Esophagus squamous epithelium (tissue), 5 donors: ENCODE measurements around the gene HECW1. TPM values are rescaled to one million over a fixed set of nuclear protein-coding genes. Genes with fewer than 3 reads are reported as not detected.

Source experiments
- DNase-seq: peaks from one replicate; lab custom pipeline; 2025; lab: John Stamatoyannopoulos, UW
- H3K27ac ChIP-seq, 4 donors: fragments of 200-600 bp; sonication (generic); one replicate each; pipeline ENCODE4 v1.5.1; 2016 to 2019; ENCODE audit warnings: mild to moderate bottlenecking in 1 of 4
- H3K27me3 ChIP-seq, 4 donors: fragments of 200-600 bp; sonication (generic); 1 replicate in 3 of 4; 2 replicates in 1 of 4; pipeline versions ENCODE4 v1.5.1 to v1.6.0; 2017 to 2021; ENCODE audit warnings: antibody characterized with exemption in 1 of 4
- H3K36me3 ChIP-seq, 3 donors: fragments of 200-600 bp; sonication (generic); one replicate each; pipeline ENCODE4 v1.5.1; 2016 to 2019
- H3K4me1 ChIP-seq, 3 donors: fragments of 200-600 bp; sonication (generic); one replicate each; pipeline ENCODE4 v1.5.1; 2017 to 2019
- H3K4me3 ChIP-seq, 4 donors: fragments of 200-600 bp; sonication (generic); 1 replicate in 3 of 4; 2 replicates in 1 of 4; pipeline ENCODE4 v1.5.1; 2016 to 2019; ENCODE audit warnings: mild to moderate bottlenecking in 2 of 4, moderate library complexity in 1 of 4
- H3K9me3 ChIP-seq, 3 donors: fragments of 200-600 bp; sonication (generic); one replicate each; pipeline ENCODE4 v1.5.1; 2016 to 2019
- POLR2A ChIP-seq, 4 donors: fragments of 450-650 bp; IDR thresholded peaks; one replicate each; pipeline ENCODE4 v1.6.1; 2017; ENCODE audit warnings: antibody characterized with exemption in 4 of 4, mild to moderate bottlenecking in 4 of 4, moderate library complexity in 3 of 4
- WGBS, 2 donors: methylation state at CpG; one replicate each; pipeline ENCODE4 v1.1.5; 2018; 5-methylcytosine and 5-hydroxymethylcytosine counted together
- intact Hi-C: fragments of 100-400 bp; cut with DNase I; formaldehyde crosslinking; loops from one replicate; pipeline ENCODE4 v1.15.0; 2022
- total RNA-seq, 4 donors: library from RNA; depleted of rRNA; stranded (reverse); fragments of >200 nt; gene quantifications; one replicate each; pipeline ENCODE4 v1.1.0, GENCODE V29; 2016
- TF ChIP-seq, protein P1 (sequence below), 6 experiments: fragments of 450-650 bp in 4 of 6; fragments of 200-600 bp in 2 of 6; sonication (generic) in 2 of 6; IDR thresholded peaks; one replicate each; pipeline ENCODE4 v1.5.1; 2016 to 2019; ENCODE audit warnings: antibody characterized with exemption in 6 of 6, mild to moderate bottlenecking in 4 of 6, moderate library complexity in 4 of 6
- donor health status: DM: yes; HTN: yes; CAD: no.

HECW1 gene
- total RNA-seq, 4 donors from 2014 or later: 0.18 to 0.57 (median 0.19) TPM; not detected in 1

DNA sequence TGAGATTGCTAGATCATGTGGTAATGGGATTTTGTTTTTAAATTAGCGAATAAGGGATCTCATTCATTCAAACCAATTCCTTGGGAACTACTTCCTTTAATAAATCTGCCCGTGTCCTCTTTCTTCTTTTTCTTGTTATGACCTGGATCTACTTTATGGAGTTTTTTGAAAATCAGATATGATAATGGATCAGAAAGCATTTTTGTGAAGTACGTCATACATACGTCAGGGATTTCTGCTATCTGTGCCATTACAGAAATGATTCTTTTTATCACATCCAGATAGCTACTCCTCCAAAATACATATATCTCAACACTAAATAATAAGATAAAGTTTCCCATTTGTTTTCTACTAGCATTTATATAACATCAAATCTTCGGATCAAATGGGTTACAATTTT is 430.3 kb downstream of the HECW1 start:
- intact Hi-C loops: no loop called here
- no peak for DNase-seq
- WGBS, 2 donors: 79 to 90% methylated on average over 5 of the region's 5 CpGs

GRCh38 chr7:43546231-43546630 is 433.8 kb downstream of the HECW1 start:
- no peak for DNase-seq
- TF ChIP-seq, protein P1, sequence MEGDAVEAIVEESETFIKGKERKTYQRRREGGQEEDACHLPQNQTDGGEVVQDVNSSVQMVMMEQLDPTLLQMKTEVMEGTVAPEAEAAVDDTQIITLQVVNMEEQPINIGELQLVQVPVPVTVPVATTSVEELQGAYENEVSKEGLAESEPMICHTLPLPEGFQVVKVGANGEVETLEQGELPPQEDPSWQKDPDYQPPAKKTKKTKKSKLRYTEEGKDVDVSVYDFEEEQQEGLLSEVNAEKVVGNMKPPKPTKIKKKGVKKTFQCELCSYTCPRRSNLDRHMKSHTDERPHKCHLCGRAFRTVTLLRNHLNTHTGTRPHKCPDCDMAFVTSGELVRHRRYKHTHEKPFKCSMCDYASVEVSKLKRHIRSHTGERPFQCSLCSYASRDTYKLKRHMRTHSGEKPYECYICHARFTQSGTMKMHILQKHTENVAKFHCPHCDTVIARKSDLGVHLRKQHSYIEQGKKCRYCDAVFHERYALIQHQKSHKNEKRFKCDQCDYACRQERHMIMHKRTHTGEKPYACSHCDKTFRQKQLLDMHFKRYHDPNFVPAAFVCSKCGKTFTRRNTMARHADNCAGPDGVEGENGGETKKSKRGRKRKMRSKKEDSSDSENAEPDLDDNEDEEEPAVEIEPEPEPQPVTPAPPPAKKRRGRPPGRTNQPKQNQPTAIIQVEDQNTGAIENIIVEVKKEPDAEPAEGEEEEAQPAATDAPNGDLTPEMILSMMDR (IDR thresholded peaks at IDR 0.05): no peak
- no peak for TF ChIP-seq POLR2A (IDR thresholded peaks at IDR 0.05)
- peaks cover 0 to 9% (median 8%) of the 10 kb centered on the region in 3 donors for H3K9me3 ChIP-seq
- no peak overlapping the region for H3K4me3 ChIP-seq
- no peaks in the 10 kb centered on the region for H3K27me3 ChIP-seq
- no peaks in the 10 kb centered on the region for H3K36me3 ChIP-seq
- H3K4me1 ChIP-seq: no peaks in the 10 kb centered on the region
- intact Hi-C loops: no loop called here
- no peak overlapping the region for H3K27ac ChIP-seq

More for the DNA sequence above, 430.3 kb downstream of the HECW1 start:
- Histone ChIP-seq H3K27me3 (no peaks in the 10 kb centered on the region), H3K27ac (no peak overlapping the region), H3K4me3 (no peak overlapping the region), H3K4me1 (no peaks in the 10 kb centered on the region), H3K36me3 (no peaks in the 10 kb centered on the region), H3K9me3 (peaks cover 0 to 9% (median 8%) of the 10 kb centered on the region in 3 donors)
- TF ChIP-seq, protein P1 (IDR thresholded peaks at IDR 0.05): no peak
- TF ChIP-seq POLR2A (IDR thresholded peaks at IDR 0.05): no peak

DNA sequence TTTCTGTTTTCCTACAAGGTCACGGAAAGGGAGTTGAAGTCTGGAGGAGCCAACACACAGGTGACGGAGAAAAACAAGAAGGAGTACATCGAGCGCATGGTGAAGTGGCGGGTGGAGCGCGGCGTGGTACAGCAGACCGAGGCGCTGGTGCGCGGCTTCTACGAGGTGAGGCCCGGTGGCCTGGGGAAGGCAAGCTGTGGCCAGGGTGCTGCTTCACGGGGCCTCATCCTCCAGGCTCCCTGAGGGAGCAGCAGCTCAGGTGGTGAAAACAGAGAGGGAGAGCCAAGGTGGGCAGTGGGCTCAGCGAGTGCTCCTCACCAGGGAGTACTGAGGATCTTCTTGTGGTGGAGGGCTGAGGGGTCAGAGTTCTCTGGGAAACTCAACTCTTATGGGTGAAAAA is 438.0 kb downstream of the HECW1 start:
- H3K27ac ChIP-seq: no peak overlapping the region
- peaks cover 0 to 6% (median 0%) of the 10 kb centered on the region in 3 donors for H3K4me1 ChIP-seq
- H3K27me3 ChIP-seq: no peaks in the 10 kb centered on the region
- DNase-seq: no peak
- H3K9me3 ChIP-seq: peaks cover 0 to 9% (median 8%) of the 10 kb centered on the region in 3 donors
- intact Hi-C loops: no loop called here
- H3K4me3 ChIP-seq: no peak overlapping the region
- TF ChIP-seq, protein P1 (IDR thresholded peaks at IDR 0.05): no peak
- TF ChIP-seq POLR2A (IDR thresholded peaks at IDR 0.05): no peak
- no peaks in the 10 kb centered on the region for H3K36me3 ChIP-seq
- WGBS, 2 donors: 92 to 93% methylated on average over 16 of the region's 16 CpGs

- Histone ChIP-seq H3K27me3 (no peaks in the 10 kb centered on the region), H3K9me3 (peaks cover 0 to 3% (median 2%) of the 10 kb centered on the region in 3 donors), H3K4me3 (no peak overlapping the region), H3K27ac (no peak overlapping the region), H3K36me3 (no peaks in the 10 kb centered on the region), H3K4me1 (peaks cover 0 to 6% (median 0%) of the 10 kb centered on the region in 3 donors)
- 85 to 89% methylated on average over 8 of the region's 8 CpGs for whole genome bisulfite sequencing, 2 donors
- TF ChIP-seq, protein P1 (IDR thresholded peaks at IDR 0.05): no peak
- TF ChIP-seq POLR2A (IDR thresholded peaks at IDR 0.05): no peak
- no peak for DNase-seq
- intact Hi-C loops: no loop called here
These were observed 439.7 kb downstream of the HECW1 start for GRCh38 chr7:43552122-43552521.

DNA sequence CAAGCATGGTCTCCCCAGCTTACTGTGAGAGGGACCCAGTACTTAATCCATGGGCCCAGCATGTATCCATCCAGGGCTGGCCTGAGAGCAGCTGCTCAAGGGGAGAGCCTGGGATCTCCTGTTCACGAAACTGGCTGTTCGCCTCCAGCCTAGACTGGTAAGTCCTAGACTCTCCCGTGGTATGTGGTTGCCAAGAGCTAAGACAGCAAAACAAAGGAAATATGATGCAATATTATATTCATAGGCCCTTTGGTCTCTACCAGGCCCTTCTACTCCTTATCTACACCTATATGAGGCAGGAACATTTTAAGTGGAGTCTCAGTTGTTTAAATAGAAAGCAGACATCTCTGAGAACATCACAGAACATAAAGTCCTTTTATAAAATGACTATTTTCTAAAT is 441.6 kb downstream of the HECW1 start:
- H3K27ac ChIP-seq: no peak overlapping the region
- intact Hi-C loops: no loop called here
- no peaks in the 10 kb centered on the region for H3K27me3 ChIP-seq
- H3K4me1 ChIP-seq: peaks cover 0 to 6% (median 0%) of the 10 kb centered on the region in 3 donors
- DNase-seq: no peak
- H3K9me3 ChIP-seq: no peaks in the 10 kb centered on the region
- WGBS, 2 donors: 17 to 42% methylated on average over 3 of the region's 3 CpGs
- H3K4me3 ChIP-seq: no peak overlapping the region
- no peaks in the 10 kb centered on the region for H3K36me3 ChIP-seq
- TF ChIP-seq POLR2A (IDR thresholded peaks at IDR 0.05): no peak
- TF ChIP-seq, protein P1 (IDR thresholded peaks at IDR 0.05): no peak
